Endothelial cell of umbilical vein (primary cell): Measurements from ENCODE around the gene DOCK1. TPM values are rescaled to one million over a fixed set of nuclear protein-coding genes. Genes with fewer than 3 reads are reported as not detected.

Experiments
- BruUV-seq: library from RNA; stranded (reverse); fragments of 400-500 nt; replicated peaks from 2 replicates; lab custom pipeline; 2021; lab: Mats Ljungman, UMichigan
- CTCF ChIA-PET: fragments of 300-600, 350-600 bp; sonication (Branson Sonifier 250); formaldehyde crosslinking; loops from one replicate; lab custom pipeline; 2021; ENCODE audit warnings: antibody characterized with exemption, inconsistent platforms; lab: Charles Lee
- POLR2A ChIA-PET: fragments of 300-600, 350-600 bp; sonication (Branson Sonifier 250); formaldehyde crosslinking; loops from one replicate; lab custom pipeline; 2021; ENCODE audit warnings: antibody characterized with exemption, inconsistent platforms; lab: Charles Lee
- DNase-seq: peaks from one replicate; pipeline ENCODE4 v3.0.0-alpha.2; 2011; ENCODE audit warnings: low read depth, low spot score
- FAIRE-seq: peaks from 2 replicates; lab custom pipeline; 2011; peaks lifted over from hg19 to GRCh38; lab: Jason Lieb, UNC
- H2AFZ ChIP-seq: 2 replicates; pipeline ENCODE4 v1.6.0; 2012; ENCODE audit warnings: low read depth, low read length, control low read depth, inconsistent platforms
- H3K27ac ChIP-seq: 2 replicates; pipeline ENCODE4 v1.5.1; 2011; ENCODE audit warnings: low read depth, mild to moderate bottlenecking, control low read depth, low read length, moderate library complexity; ENCODE audit not compliant: insufficient read depth
- H3K27me3 ChIP-seq, 2 experiments: 2 replicates each; pipeline versions ENCODE4 v1.6.0 to v1.6.1; 2011; ENCODE audit warnings: low read length in 2 of 2, mixed read lengths in 1 of 2; ENCODE audit not compliant: control insufficient read depth in 2 of 2, insufficient read depth in 2 of 2
- H3K36me3 ChIP-seq, 2 experiments: 2 replicates in 1 of 2; 3 replicates in 1 of 2; pipeline ENCODE4 v1.5.1; 2011; ENCODE audit warnings: low read length in 2 of 2, mild to moderate bottlenecking in 1 of 2, moderate library complexity in 1 of 2; ENCODE audit not compliant: control insufficient read depth in 2 of 2, insufficient read depth in 2 of 2; ENCODE audit errors: extremely low read depth in 1 of 2
- H3K4me1 ChIP-seq: 3 replicates; pipeline ENCODE4 v1.5.1; 2011; ENCODE audit warnings: mild to moderate bottlenecking, low read length; ENCODE audit not compliant: control insufficient read depth, insufficient read depth; ENCODE audit errors: extremely low read depth
- H3K4me2 ChIP-seq: 2 replicates; pipeline ENCODE4 v1.6.1; 2011; ENCODE audit warnings: low read length, control low read depth, mixed read lengths; ENCODE audit not compliant: insufficient read depth
- H3K4me3 ChIP-seq, 3 experiments: fragments of 200-600 bp in 1 of 3; sonication (generic), shearing (Covaris generic) in 1 of 3; replicated peaks in 1 of 3; 2 replicates each; pipeline ENCODE4 v1.5.1; 2011 to 2016; ENCODE audit warnings: control low read depth in 3 of 3, low read length in 3 of 3, mild to moderate bottlenecking in 2 of 3, inconsistent platforms in 1 of 3, low read depth in 1 of 3, moderate library complexity in 1 of 3; ENCODE audit not compliant: insufficient read depth in 1 of 3
- H3K79me2 ChIP-seq: 2 replicates; pipeline ENCODE4 v1.6.0; 2012; ENCODE audit warnings: low read length, inconsistent platforms; ENCODE audit not compliant: control insufficient read depth, insufficient read depth
- H3K9ac ChIP-seq: replicated peaks from 2 replicates; pipeline ENCODE3; 2011; ENCODE audit warnings: low read length, control low read depth; ENCODE audit not compliant: insufficient read depth; ENCODE audit errors: extremely low read depth
- H3K9me1 ChIP-seq: replicated peaks from 3 replicates; pipeline ENCODE4 v1.6.0; 2011; ENCODE audit warnings: mild to moderate bottlenecking, low read length; ENCODE audit not compliant: control insufficient read depth, insufficient read depth; ENCODE audit errors: extremely low read depth
- H3K9me3 ChIP-seq: replicated peaks from 2 replicates; pipeline ENCODE4 v1.5.1; 2012; ENCODE audit warnings: low read length, inconsistent platforms; ENCODE audit not compliant: control insufficient read depth, insufficient read depth
- H4K20me1 ChIP-seq: replicated peaks from 2 replicates; pipeline ENCODE3; 2011; ENCODE audit warnings: mild to moderate bottlenecking, low read length; ENCODE audit not compliant: control insufficient read depth, insufficient read depth; ENCODE audit errors: extremely low read depth
- CTCF ChIP-seq, 2 donors: IDR thresholded peaks; 1 replicate in 1 of 2; 2 replicates in 1 of 2; pipeline ENCODE4 v1.5.1; 2011; ENCODE audit warnings: low read length in 2 of 2, mild to moderate bottlenecking in 2 of 2, moderate library complexity in 2 of 2, control low read depth in 1 of 2, inconsistent platforms in 1 of 2, low read depth in 1 of 2; ENCODE audit not compliant: insufficient read depth in 1 of 2; ENCODE audit errors: extremely low read depth in 1 of 2
- EZH2 ChIP-seq: IDR thresholded peaks from 2 replicates; pipeline ENCODE4 v1.6.1; 2012; ENCODE audit warnings: borderline replicate concordance, low read depth, mild to moderate bottlenecking, moderate library complexity, low read length, inconsistent platforms; ENCODE audit not compliant: severe bottlenecking
- FOS ChIP-seq: IDR thresholded peaks from 2 replicates; pipeline ENCODE4 v1.6.1; 2011; ENCODE audit warnings: mild to moderate bottlenecking, low read length, moderate library complexity, borderline replicate concordance; ENCODE audit not compliant: insufficient read depth
- GATA2 ChIP-seq: IDR thresholded peaks from 2 replicates; pipeline ENCODE4 v1.7.0; 2011; ENCODE audit warnings: low read depth, mild to moderate bottlenecking, moderate library complexity, mixed read lengths, low read length; ENCODE audit not compliant: insufficient read length, insufficient read depth
- JUN ChIP-seq: IDR thresholded peaks from 2 replicates; pipeline ENCODE4 v1.6.1; 2011; ENCODE audit warnings: borderline replicate concordance, low read depth; ENCODE audit not compliant: insufficient read length, insufficient read depth
- MAX ChIP-seq: IDR thresholded peaks from 2 replicates; pipeline ENCODE4 v1.6.1; 2011; ENCODE audit not compliant: insufficient read depth, insufficient read length
- MYC ChIP-seq: IDR thresholded peaks from one replicate; pipeline ENCODE4 v1.6.1; 2011; ENCODE audit warnings: mild to moderate bottlenecking, low read depth, low read length
- POLR2A ChIP-seq: IDR thresholded peaks from 2 replicates; pipeline ENCODE4 v1.6.1; 2012; ENCODE audit warnings: low read depth, mild to moderate bottlenecking, control low read depth, low read length
- POLR2AphosphoS5 ChIP-seq: IDR thresholded peaks from 2 replicates; pipeline ENCODE4 v1.6.1; 2012; ENCODE audit warnings: low read depth, mild to moderate bottlenecking, control low read depth, low read length, moderate library complexity; ENCODE audit not compliant: insufficient read depth
- dilution Hi-C: fragments of 300-500 bp; cut with MboI; formaldehyde crosslinking; loops from one replicate; pipeline ENCODE4 v1.15.0; 2019; ENCODE audit warnings: low sequenced_read_pairs; ENCODE audit not compliant: extremely low pct_ligation_motif_present
- intact Hi-C: fragments of 100-400 bp; cut with micrococcal nuclease; formaldehyde crosslinking; loops from one replicate; pipeline ENCODE4 v1.10.0; 2022
- polyA plus RNA-seq, 4 experiments: library from polyadenylated mRNA; depleted of rRNA in 3 of 4; stranded (reverse) in 3 of 4; unstranded in 1 of 4; fragments of >200 nt; gene quantifications; 2 replicates each; pipeline versions ENCODE4 v1.2.1 to v1.2.3, GENCODE V29; 2011 to 2012; ENCODE audit warnings: missing spikeins in 1 of 4
- total RNA-seq: library from RNA; stranded (reverse); gene quantifications from 2 replicates; pipeline ENCODE4 v1.2.3, GENCODE V29; 2021

The DOCK1 gene
- total and polyA plus RNA-seq, 2 donors (not counting 3 experiments of a cell fraction or from before 2014, with no cell fraction given) = 22.5 to 83.1 TPM

DNA sequence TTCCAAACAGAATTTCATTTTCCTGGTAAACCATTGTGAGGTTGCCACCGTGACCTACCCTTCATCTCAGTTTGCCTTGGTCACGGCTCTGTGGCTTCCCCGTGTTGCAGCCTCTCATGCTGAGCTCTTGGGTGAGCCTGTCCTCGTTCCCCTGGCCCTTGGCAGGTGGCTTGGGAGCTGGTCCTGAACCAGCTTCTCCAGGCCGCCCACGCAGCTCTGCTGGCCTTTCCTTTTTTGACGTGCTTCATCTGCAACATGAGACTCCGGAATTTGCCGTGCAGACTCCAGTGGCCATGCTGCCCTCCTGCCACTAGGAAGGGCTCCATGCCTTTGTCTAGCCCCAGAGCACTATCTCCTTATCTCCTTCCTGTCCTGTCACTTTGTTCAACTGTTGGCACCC is 550.9 kb downstream of the DOCK1 start:
- Histone ChIP-seq H3K27ac (no peak overlapping the region), H4K20me1 (no peaks in the 10 kb centered on the region), H3K79me2 (no peaks in the 10 kb centered on the region), H3K9ac (no peak overlapping the region), H3K36me3 (peaks cover 3% of the 10 kb centered on the region in 2 experiments), H3K9me3 (no peaks in the 10 kb centered on the region), H2AFZ (no peak overlapping the region), H3K4me2 (no peak overlapping the region), H3K27me3 (no peaks in the 10 kb centered on the region), H3K9me1 (no peaks in the 10 kb centered on the region), H3K4me1 (no peaks in the 10 kb centered on the region), H3K4me3 (no peak overlapping the region)
- intact Hi-C loops (no loop called here), dilution Hi-C loops (no loop called here)
- FAIRE-seq (no peak), DNase-seq (no peak)
- no peak for TF ChIP-seq EZH2
- no TSS peak for BruUV-seq
- POLR2A ChIA-PET = no interaction called here
- CTCF ChIA-PET = no interaction called here

GRCh38 chr10:127458016-127458810 is 553.0 kb downstream of the DOCK1 start:
- Histone ChIP-seq H3K9ac (no peak overlapping the region), H3K27me3 (no peaks in the 10 kb centered on the region), H3K36me3 (peaks cover 0 to 2% of the 10 kb centered on the region in 2 experiments), H3K4me2 (no peak overlapping the region), H3K27ac (no peak overlapping the region), H4K20me1 (no peaks in the 10 kb centered on the region), H3K9me3 (no peaks in the 10 kb centered on the region), H3K79me2 (no peaks in the 10 kb centered on the region), H3K4me3 (no peak overlapping the region), H3K9me1 (no peaks in the 10 kb centered on the region), H2AFZ (no peak overlapping the region), H3K4me1 (no peaks in the 10 kb centered on the region)
- no TSS peak for BruUV-seq
- dilution Hi-C loops = no loop called here
- FAIRE-seq (no peak), DNase-seq (no peak)
- TF ChIP-seq MYC = no peak
- TF ChIP-seq FOS = no peak
- TF ChIP-seq CTCF (IDR thresholded peaks at IDR 0.05; ENCODE audit: extremely low read depth in 1 of 2, insufficient read depth in 1 of 2, low read depth in 1 of 2, low read length in 2 of 2) = no peak
- no peak for TF ChIP-seq MAX
- no peak for TF ChIP-seq JUN
- no peak for TF ChIP-seq GATA2
- no peak for TF ChIP-seq POLR2AphosphoS5
- TF ChIP-seq EZH2 = no peak
- no peak for TF ChIP-seq POLR2A
- CTCF ChIA-PET = interaction anchor here (0.6 kb wide), 1 partner anchor 256 kb away, joined by 3 read pairs; no protein-coding TSS in a partner anchor
- POLR2A ChIA-PET = no interaction called here
- intact Hi-C loops = no loop called here
